OCI-LY3 (cell line): ENCODE results near the gene FAM13A.

ENCODE experiments used
- H2AFZ ChIP-seq: fragments of 200-600, 300-600 bp; shearing (Covaris generic); 2 replicates; pipeline ENCODE4 v1.6.0; 2014; ENCODE audit warnings: antibody characterized with exemption, low read depth, low read length
- H3K27ac ChIP-seq: fragments of 200-600, 300-600 bp; sonication (generic); 2 replicates; pipeline ENCODE4 v1.5.1; 2014; ENCODE audit warnings: mild to moderate bottlenecking, low read length, moderate library complexity, mixed read lengths
- H3K27me3 ChIP-seq: fragments of 200-600, 300-600 bp; sonication (generic); 2 replicates; pipeline ENCODE4 v1.6.1; 2014; ENCODE audit warnings: low read depth, low read length, mixed read lengths
- H3K36me3 ChIP-seq: fragments of 200-600, 300-600 bp; sonication (generic); replicated peaks from 2 replicates; pipeline ENCODE3; 2014; ENCODE audit warnings: low read depth, low read length, mixed read lengths
- H3K4me1 ChIP-seq: fragments of 300-600, 200-600 bp; sonication (generic); 2 replicates; pipeline ENCODE4 v1.6.1; 2014; ENCODE audit warnings: low read length, mixed read lengths
- H3K4me2 ChIP-seq: fragments of 200-600, 300-600 bp; sonication (generic); 2 replicates; pipeline ENCODE4 v1.6.1; 2014; ENCODE audit warnings: low read length, mixed read lengths
- H3K4me3 ChIP-seq: fragments of 300-600, 200-600 bp; sonication (generic); 2 replicates; pipeline ENCODE4 v1.5.1; 2014; ENCODE audit warnings: antibody characterized with exemption, mild to moderate bottlenecking, low read length, moderate library complexity
- H3K79me2 ChIP-seq: fragments of 300-600, 200-600 bp; shearing (Covaris generic); 2 replicates; pipeline ENCODE4 v1.6.1; 2014; ENCODE audit warnings: mild to moderate bottlenecking, low read length, mixed read lengths
- H3K9ac ChIP-seq: fragments of 300-600, 200-600 bp; shearing (Covaris generic); 2 replicates; pipeline ENCODE4 v1.6.0; 2014; ENCODE audit warnings: mild to moderate bottlenecking, low read length, moderate library complexity
- H3K9me3 ChIP-seq: fragments of 200-600, 300-600 bp; shearing (Covaris generic); 2 replicates; pipeline ENCODE4 v1.6.1; 2014; ENCODE audit warnings: low read length, mixed read lengths; ENCODE audit not compliant: insufficient read depth
- H4K20me1 ChIP-seq: fragments of 200-600, 300-600 bp; sonication (generic); 2 replicates; pipeline ENCODE4 v1.6.1; 2016; ENCODE audit warnings: low read length, mixed read lengths; ENCODE audit not compliant: insufficient read depth
- EZH2phosphoT487 ChIP-seq: fragments of 200-600 bp; shearing (Covaris generic); IDR thresholded peaks from 2 replicates; pipeline ENCODE4 v1.6.1; 2018; ENCODE audit warnings: antibody characterized with exemption, mixed run types, low read depth
- TF ChIP-seq, protein P1 (sequence below): fragments of 200-600, 300-600 bp; sonication (generic); IDR thresholded peaks from 2 replicates; pipeline ENCODE4 v1.5.1; 2014; ENCODE audit warnings: antibody characterized with exemption, low read length, low read depth

Gene FAM13A

DNA sequence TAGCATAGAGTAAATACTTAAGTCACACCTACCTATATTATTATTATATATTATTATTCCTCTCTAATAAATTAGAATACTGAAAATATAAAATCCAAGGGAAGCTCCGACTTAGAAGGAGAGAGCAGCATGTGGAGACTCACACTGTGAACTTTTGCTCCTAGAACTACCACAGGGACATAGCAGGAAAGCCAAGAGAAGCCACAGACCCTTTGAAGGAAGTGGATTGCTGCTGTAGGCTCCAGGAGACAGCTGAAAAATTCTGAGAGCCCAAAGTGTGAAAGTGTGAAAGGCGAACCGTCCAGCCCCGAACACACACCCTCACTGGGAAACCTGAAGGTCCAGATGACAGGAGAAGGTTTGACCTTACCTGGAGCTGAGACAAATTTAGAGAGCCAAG, 177.0 kb downstream of the FAM13A start:
- Histone ChIP-seq H2AFZ (no peak overlapping the region), H3K79me2 (no peaks in the 10 kb centered on the region), H3K4me1 (no peaks in the 10 kb centered on the region), H4K20me1 (no peaks in the 10 kb centered on the region), H3K4me3 (no peak overlapping the region), H3K9me3 (no peaks in the 10 kb centered on the region), H3K9ac (no peak overlapping the region), H3K27me3 (no peaks in the 10 kb centered on the region), H3K36me3 (no peaks in the 10 kb centered on the region), H3K4me2 (no peak overlapping the region), H3K27ac (no peak overlapping the region)
- TF ChIP-seq EZH2phosphoT487: no peak
- TF ChIP-seq, protein P1, sequence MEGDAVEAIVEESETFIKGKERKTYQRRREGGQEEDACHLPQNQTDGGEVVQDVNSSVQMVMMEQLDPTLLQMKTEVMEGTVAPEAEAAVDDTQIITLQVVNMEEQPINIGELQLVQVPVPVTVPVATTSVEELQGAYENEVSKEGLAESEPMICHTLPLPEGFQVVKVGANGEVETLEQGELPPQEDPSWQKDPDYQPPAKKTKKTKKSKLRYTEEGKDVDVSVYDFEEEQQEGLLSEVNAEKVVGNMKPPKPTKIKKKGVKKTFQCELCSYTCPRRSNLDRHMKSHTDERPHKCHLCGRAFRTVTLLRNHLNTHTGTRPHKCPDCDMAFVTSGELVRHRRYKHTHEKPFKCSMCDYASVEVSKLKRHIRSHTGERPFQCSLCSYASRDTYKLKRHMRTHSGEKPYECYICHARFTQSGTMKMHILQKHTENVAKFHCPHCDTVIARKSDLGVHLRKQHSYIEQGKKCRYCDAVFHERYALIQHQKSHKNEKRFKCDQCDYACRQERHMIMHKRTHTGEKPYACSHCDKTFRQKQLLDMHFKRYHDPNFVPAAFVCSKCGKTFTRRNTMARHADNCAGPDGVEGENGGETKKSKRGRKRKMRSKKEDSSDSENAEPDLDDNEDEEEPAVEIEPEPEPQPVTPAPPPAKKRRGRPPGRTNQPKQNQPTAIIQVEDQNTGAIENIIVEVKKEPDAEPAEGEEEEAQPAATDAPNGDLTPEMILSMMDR: no peak

DNA sequence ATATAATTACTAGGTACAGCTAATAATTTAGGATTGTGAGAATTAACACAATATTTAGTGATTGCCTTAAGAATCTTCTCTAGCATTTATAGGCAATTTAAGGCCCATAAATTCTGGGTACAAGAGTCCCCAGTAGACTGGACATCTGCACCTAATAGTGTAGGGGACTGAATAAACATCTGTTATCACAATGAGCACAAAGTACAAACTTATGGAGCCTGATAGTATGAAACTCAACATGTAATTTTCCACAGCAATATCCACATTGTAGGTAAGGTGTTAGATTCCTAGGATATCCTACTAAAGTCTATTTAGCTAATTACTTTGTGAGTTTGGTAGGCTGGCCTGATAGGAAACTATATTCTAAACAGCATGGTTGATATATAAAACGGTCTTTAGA, 178.3 kb downstream of the FAM13A start:
- H3K9ac ChIP-seq: no peak overlapping the region
- H4K20me1 ChIP-seq: no peaks in the 10 kb centered on the region
- H3K4me3 ChIP-seq: no peak overlapping the region
- H3K36me3 ChIP-seq: no peaks in the 10 kb centered on the region
- H3K27ac ChIP-seq: no peak overlapping the region
- no peaks in the 10 kb centered on the region for H3K79me2 ChIP-seq
- no peaks in the 10 kb centered on the region for H3K27me3 ChIP-seq
- no peaks in the 10 kb centered on the region for H3K9me3 ChIP-seq
- no peak overlapping the region for H2AFZ ChIP-seq
- H3K4me1 ChIP-seq: no peaks in the 10 kb centered on the region
- no peak overlapping the region for H3K4me2 ChIP-seq
- TF ChIP-seq, protein P1: no peak
- no peak for TF ChIP-seq EZH2phosphoT487

DNA sequence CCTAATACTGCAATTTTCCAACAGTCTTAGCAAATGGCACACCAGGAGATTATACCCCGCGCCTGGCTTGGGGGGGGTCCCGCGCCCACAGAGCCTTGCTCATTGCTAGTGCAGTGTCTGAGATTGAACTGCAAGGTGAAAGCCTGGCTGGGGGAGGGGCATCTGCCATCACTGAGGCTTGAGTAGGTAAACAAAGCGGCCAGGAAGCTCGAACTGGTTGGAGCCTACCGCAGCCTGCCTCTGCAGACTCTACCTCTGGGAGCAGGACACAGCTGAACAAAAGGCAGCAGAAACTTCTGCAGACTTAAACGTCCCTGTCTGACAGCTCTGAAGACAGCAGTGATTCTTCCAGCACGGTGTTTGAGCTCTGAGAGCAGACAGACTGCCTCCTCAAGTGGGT, 186.6 kb downstream of the FAM13A start:
- Histone ChIP-seq H3K27ac (no peak overlapping the region), H2AFZ (no peak overlapping the region), H3K36me3 (no peaks in the 10 kb centered on the region), H3K27me3 (no peaks in the 10 kb centered on the region), H3K9ac (no peak overlapping the region), H4K20me1 (no peaks in the 10 kb centered on the region), H3K4me3 (no peak overlapping the region), H3K79me2 (no peaks in the 10 kb centered on the region), H3K4me1 (no peaks in the 10 kb centered on the region), H3K4me2 (no peak overlapping the region), H3K9me3 (no peaks in the 10 kb centered on the region)
- TF ChIP-seq, protein P1: no peak
- no peak for TF ChIP-seq EZH2phosphoT487

DNA sequence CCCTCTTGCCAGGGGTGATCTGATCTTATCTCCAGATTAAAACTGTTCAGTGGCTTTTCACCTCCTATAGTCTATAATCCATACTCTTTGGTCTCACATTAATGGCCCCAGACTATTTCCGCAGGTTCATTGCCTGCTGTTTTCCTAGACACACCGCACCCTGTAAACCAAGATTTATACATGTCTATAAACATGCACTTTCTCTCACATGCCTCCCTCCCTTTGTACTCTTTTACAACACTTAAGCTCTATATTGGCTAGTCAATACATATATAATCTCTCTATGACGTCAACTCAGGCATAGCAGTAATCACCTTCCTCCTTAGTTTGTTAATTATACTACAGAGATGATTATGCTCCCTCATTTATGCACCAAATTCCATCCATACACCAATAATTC, 188.5 kb downstream of the FAM13A start:
- Histone ChIP-seq H3K4me2 (no peak overlapping the region), H3K9ac (no peak overlapping the region), H3K9me3 (no peaks in the 10 kb centered on the region), H4K20me1 (no peaks in the 10 kb centered on the region), H3K27ac (no peak overlapping the region), H3K36me3 (no peaks in the 10 kb centered on the region), H3K79me2 (no peaks in the 10 kb centered on the region), H2AFZ (no peak overlapping the region), H3K27me3 (no peaks in the 10 kb centered on the region), H3K4me1 (no peaks in the 10 kb centered on the region), H3K4me3 (no peak overlapping the region)
- TF ChIP-seq, protein P1: no peak
- TF ChIP-seq EZH2phosphoT487: no peak
